ENCODE data around the gene SYNGR3. TPM values are rescaled to one million over a fixed set of nuclear protein-coding genes. Genes with fewer than 3 reads are reported as not detected.
A peak's percentile ranks its signal among the peaks of the same experiment; 100 is the strongest.

Gene SYNGR3
- polyA plus RNA-seq, 3 donors: 0.20 to 0.29 TPM; not detected in 1

GRCh38 chr16:1972490-1972877, 17.3 kb upstream of the SYNGR3 start:
- DNase-seq: no peak
- peaks cover 0 to 2% (median 0%) of the 10 kb centered on the region in 7 donors for H3K9me3 Mint-ChIP-seq
- peak overlapping the region; percentile 65 to 95 (median 70) for H3K4me3 ChIP-seq (replicated peaks in 1 of 3; ENCODE audit: low read depth in 2 of 3, low read length in 3 of 3)
- H3K27me3 ChIP-seq (ENCODE audit: control insufficient read depth in 2 of 2, insufficient read depth in 2 of 2, low read length in 2 of 2): no peaks in the 10 kb centered on the region
- peaks cover 0 to 2% (median 1%) of the 10 kb centered on the region in 3 donors for H3K27me3 Mint-ChIP-seq (ENCODE audit: low read depth in 3 of 3)
- H3K36me3 Mint-ChIP-seq: peaks cover 31 to 35% of the 10 kb centered on the region in 2 donors
- peak overlapping the region in 6 of 7 donors; percentile 42 to 98 (median 98) for H3K27ac Mint-ChIP-seq
- WGBS (ENCODE audit: insufficient coverage): 6% methylated on average over 22 of the region's 22 CpGs
- H3K4me1 ChIP-seq (ENCODE audit: control insufficient read depth in 1 of 2, insufficient read depth in 2 of 2, low read length in 2 of 2): peaks cover 18 to 20% of the 10 kb centered on the region in 2 donors
- H3K79me2 ChIP-seq (ENCODE audit: insufficient read depth, low read length): peaks cover 11% of the 10 kb centered on the region
- peak overlapping the region in 1 of 2 donors; percentile 95 for H3K27ac ChIP-seq (ENCODE audit: low read depth in 1 of 2, low read length in 2 of 2)
- intact Hi-C loops (cut with micrococcal nuclease): no loop called here
- TF ChIP-seq CTCF (IDR thresholded peaks at IDR 0.05): no peak
- H3K4me3 Mint-ChIP-seq: peak overlapping the region; percentile 91
- peak overlapping the region; percentile 95 for H3K4me2 ChIP-seq (replicated peaks; ENCODE audit: extremely low read depth, low read length, poor library complexity, severe bottlenecking)
- no peaks in the 10 kb centered on the region for H4K20me1 ChIP-seq (ENCODE audit: insufficient read depth, low read length)
- H3K4me1 Mint-ChIP-seq: peaks cover 21% of the 10 kb centered on the region
- peak overlapping the region; percentile 99 for H2AFZ ChIP-seq (ENCODE audit: insufficient read depth, low read depth, low read length, poor library complexity, severe bottlenecking)
- H3K9me3 ChIP-seq (replicated peaks in 1 of 2; ENCODE audit: control insufficient read depth in 1 of 2, insufficient read depth in 1 of 2, low read length in 2 of 2): no peaks in the 10 kb centered on the region
- peaks cover 33 to 34% of the 10 kb centered on the region in 2 donors for H3K36me3 ChIP-seq (replicated peaks in 1 of 2; ENCODE audit: control insufficient read depth in 1 of 2, insufficient read depth in 2 of 2, low read length in 2 of 2)
- peak overlapping the region; percentile 90 for H3K9ac ChIP-seq (ENCODE audit: insufficient read depth, low read length, poor library complexity, severe bottlenecking)

- intact Hi-C loops (cut with micrococcal nuclease): no loop called here
- no peak for TF ChIP-seq CTCF (IDR thresholded peaks at IDR 0.05)
- peaks cover 11% of the 10 kb centered on the region for H3K79me2 ChIP-seq (ENCODE audit: insufficient read depth, low read length)
- H3K4me3 ChIP-seq (replicated peaks in 1 of 3; ENCODE audit: low read depth in 2 of 3, low read length in 3 of 3): no peak overlapping the region
- 100% methylated on average over 10 of the region's 16 CpGs for WGBS (ENCODE audit: insufficient coverage)
- Mint-ChIP-seq H3K9me3 (peaks cover 0 to 5% (median 0%) of the 10 kb centered on the region in 7 donors), H3K36me3 (peaks cover 40 to 46% of the 10 kb centered on the region in 2 donors), H3K4me3 (no peak overlapping the region), H3K27ac (peak overlapping the region in 1 of 7 donors; percentile 35), H3K27me3 (ENCODE audit: low read depth in 3 of 3) (peaks cover 3 to 11% (median 5%) of the 10 kb centered on the region in 3 donors), H3K4me1 (peaks cover 21% of the 10 kb centered on the region)
- no peak for DNase-seq
- H3K9ac ChIP-seq (ENCODE audit: insufficient read depth, low read length, poor library complexity, severe bottlenecking): no peak overlapping the region
- no peak overlapping the region for H3K27ac ChIP-seq (ENCODE audit: low read depth in 1 of 2, low read length in 2 of 2)
- peak overlapping the region; percentile 95 for H3K4me2 ChIP-seq (replicated peaks; ENCODE audit: extremely low read depth, low read length, poor library complexity, severe bottlenecking)
- peaks cover 0 to 4% of the 10 kb centered on the region in 2 donors for H3K27me3 ChIP-seq (ENCODE audit: control insufficient read depth in 2 of 2, insufficient read depth in 2 of 2, low read length in 2 of 2)
- peaks cover 18 to 20% of the 10 kb centered on the region in 2 donors for H3K4me1 ChIP-seq (ENCODE audit: control insufficient read depth in 1 of 2, insufficient read depth in 2 of 2, low read length in 2 of 2)
- H2AFZ ChIP-seq (ENCODE audit: insufficient read depth, low read depth, low read length, poor library complexity, severe bottlenecking): no peak overlapping the region
- peaks cover under 1% of the 10 kb centered on the region for H4K20me1 ChIP-seq (ENCODE audit: insufficient read depth, low read length)
- H3K36me3 ChIP-seq (replicated peaks in 1 of 2; ENCODE audit: control insufficient read depth in 1 of 2, insufficient read depth in 2 of 2, low read length in 2 of 2): peaks cover 44 to 46% of the 10 kb centered on the region in 2 donors
- no peaks in the 10 kb centered on the region for H3K9me3 ChIP-seq (replicated peaks in 1 of 2; ENCODE audit: control insufficient read depth in 1 of 2, insufficient read depth in 1 of 2, low read length in 2 of 2)
Measured at GRCh38 chr16:1973461-1974156, 16.2 kb upstream of the SYNGR3 start.

All from CD14-positive monocyte (primary cell).